Common myeloid progenitor, CD34-positive (primary cell): ENCODE data around the gene RNF217.

ENCODE experiments used
- CTCF ChIA-PET: fragments of 350-600 bp; sonication (Branson Sonifier 250); formaldehyde crosslinking; loops from one replicate; lab custom pipeline; 2021; ENCODE audit warnings: antibody characterized with exemption; lab: Charles Lee
- POLR2A ChIA-PET: fragments of 350-600 bp; sonication (Branson Sonifier 250); formaldehyde crosslinking; loops from one replicate; lab custom pipeline; 2021; ENCODE audit warnings: antibody characterized with exemption; lab: Charles Lee
- DNase-seq, 3 donors: peaks; one replicate each; pipeline versions ENCODE4 v3.0.0 to v3.0.0-alpha.2; 2013
- H3K27ac ChIP-seq, 2 experiments: 1 replicate in 1 of 2; 2 replicates in 1 of 2; pipeline ENCODE4 v1.7.0; 2013; ENCODE audit warnings: inconsistent platforms in 2 of 2, low read length in 2 of 2, mild to moderate bottlenecking in 2 of 2, low read depth in 1 of 2, moderate library complexity in 1 of 2; ENCODE audit not compliant: severe bottlenecking in 2 of 2, insufficient read depth in 1 of 2, poor library complexity in 1 of 2
- H3K27me3 ChIP-seq, 5 experiments: replicated peaks in 2 of 5; 1 replicate in 3 of 5; 2 replicates in 2 of 5; pipeline versions ENCODE4 v1.6.1 to v1.7.0; 2013; ENCODE audit warnings: low read length in 4 of 5, mild to moderate bottlenecking in 2 of 5, moderate library complexity in 2 of 5, inconsistent platforms in 1 of 5; ENCODE audit not compliant: insufficient read depth in 5 of 5, control insufficient read depth in 4 of 5
- H3K36me3 ChIP-seq, 4 experiments: 1 replicate in 2 of 4; 2 replicates in 2 of 4; pipeline versions ENCODE4 v1.6.1 to v1.7.0; 2013; ENCODE audit warnings: low read length in 3 of 4, control low read depth in 1 of 4, mild to moderate bottlenecking in 1 of 4; ENCODE audit not compliant: control insufficient read depth in 4 of 4, insufficient read depth in 4 of 4
- H3K4me1 ChIP-seq, 4 experiments: 1 replicate in 3 of 4; 2 replicates in 1 of 4; pipeline versions ENCODE4 v1.6.1 to v1.7.1; 2013; ENCODE audit warnings: low read length in 3 of 4, mild to moderate bottlenecking in 3 of 4, control low read depth in 1 of 4, inconsistent platforms in 1 of 4, moderate library complexity in 1 of 4; ENCODE audit not compliant: control insufficient read depth in 4 of 4, insufficient read depth in 4 of 4; ENCODE audit errors: control extremely low read depth in 1 of 4
- H3K4me3 ChIP-seq, 7 experiments: 1 replicate in 4 of 7; 2 replicates in 3 of 7; pipeline versions ENCODE4 v1.5.1 to v1.7.0; 2013; ENCODE audit warnings: mild to moderate bottlenecking in 7 of 7, low read length in 6 of 7, moderate library complexity in 6 of 7, inconsistent platforms in 2 of 7, low read depth in 2 of 7, control low read depth in 1 of 7; ENCODE audit not compliant: insufficient read depth in 4 of 7, control insufficient read depth in 1 of 7; ENCODE audit errors: extremely low read depth in 1 of 7
- H3K9me3 ChIP-seq, 5 experiments: 1 replicate in 4 of 5; 2 replicates in 1 of 5; pipeline versions ENCODE4 v1.6.1 to v1.7.1; 2013; ENCODE audit warnings: low read length in 4 of 5, mild to moderate bottlenecking in 2 of 5, inconsistent platforms in 1 of 5, low read depth in 1 of 5, moderate library complexity in 1 of 5; ENCODE audit not compliant: control insufficient read depth in 4 of 5, insufficient read depth in 2 of 5; ENCODE audit errors: control extremely low read depth in 1 of 5
- WGBS: methylation state at CpG from one replicate; pipeline ENCODE4 v1.1.5; 2013; ENCODE audit not compliant: insufficient coverage; 5-methylcytosine and 5-hydroxymethylcytosine counted together

The RNF217 gene

GRCh38 chr6:124928851-124929250 lies 33.4 kb upstream of the RNF217 start:
- H3K27me3 ChIP-seq, result no peaks in the 10 kb centered on the region
- ChIA-PET POLR2A (no interaction called here), CTCF (interaction anchor here (0.6 to 1.3 kb wide), 2 partner anchors 16 to 602 kb away, joined by 3 to 4 read pairs; no protein-coding TSS in a partner anchor)
- WGBS, result 100% methylated on average over 2 of the region's 4 CpGs
- DNase-seq, result no peak
- H3K36me3 ChIP-seq, result no peaks in the 10 kb centered on the region
- no peaks in the 10 kb centered on the region for H3K4me1 ChIP-seq
- H3K9me3 ChIP-seq, result no peaks in the 10 kb centered on the region
- no peak overlapping the region for H3K27ac ChIP-seq
- no peak overlapping the region for H3K4me3 ChIP-seq

- no peaks in the 10 kb centered on the region for H3K4me1 ChIP-seq
- ChIA-PET POLR2A (no interaction called here), CTCF (no interaction called here)
- no peak for DNase-seq
- no peaks in the 10 kb centered on the region for H3K27me3 ChIP-seq
- no peaks in the 10 kb centered on the region for H3K36me3 ChIP-seq
- no peaks in the 10 kb centered on the region for H3K9me3 ChIP-seq
- no peak overlapping the region for H3K27ac ChIP-seq
- 100% methylated on average over 3 of the region's 6 CpGs for WGBS
- no peak overlapping the region for H3K4me3 ChIP-seq
Measured at GRCh38 chr6:124937645-124938044, 24.6 kb upstream of the RNF217 start.

- Histone ChIP-seq H3K4me1 (no peaks in the 10 kb centered on the region), H3K9me3 (peaks cover 0 to 7% (median 0%) of the 10 kb centered on the region in 5 experiments), H3K27me3 (no peaks in the 10 kb centered on the region), H3K4me3 (no peak overlapping the region), H3K36me3 (no peaks in the 10 kb centered on the region), H3K27ac (no peak overlapping the region)
- ChIA-PET POLR2A (no interaction called here), CTCF (no interaction called here)
- no peak for DNase-seq
Measured at GRCh38 chr6:124941259-124941658, 21.0 kb upstream of the RNF217 start.

GRCh38 chr6:124943658-124944057 lies 18.6 kb upstream of the RNF217 start:
- WGBS, result 100% methylated on average over 1 of the region's 1 CpG
- H3K9me3 ChIP-seq, result peaks cover 0 to 7% (median 0%) of the 10 kb centered on the region in 5 experiments
- ChIA-PET POLR2A (no interaction called here), CTCF (no interaction called here)
- H3K36me3 ChIP-seq, result no peaks in the 10 kb centered on the region
- no peaks in the 10 kb centered on the region for H3K27me3 ChIP-seq
- DNase-seq, result no peak
- H3K4me1 ChIP-seq, result no peaks in the 10 kb centered on the region
- no peak overlapping the region for H3K27ac ChIP-seq
- no peak overlapping the region for H3K4me3 ChIP-seq

DNA sequence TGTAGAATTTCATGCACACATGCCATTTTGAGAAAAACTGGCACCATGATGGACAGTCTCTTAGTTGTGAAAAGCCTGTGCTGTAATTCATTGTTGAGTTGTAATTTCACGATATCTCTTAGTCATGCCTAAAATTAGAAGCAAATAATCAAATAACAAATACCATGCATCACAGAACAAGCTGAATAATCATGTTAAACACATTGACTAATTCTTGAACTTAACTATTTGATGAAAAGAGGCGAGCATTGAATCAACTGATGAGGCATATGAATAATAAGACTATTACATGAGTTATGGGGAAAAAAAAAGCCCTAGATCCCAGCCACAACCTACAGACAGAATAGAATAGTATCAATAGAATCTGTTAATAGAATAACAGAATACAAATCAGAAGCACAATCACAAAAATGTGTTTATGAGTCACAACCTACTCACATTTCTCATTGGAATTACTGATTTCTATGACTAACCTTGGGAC lies 14.2 kb upstream of the RNF217 start:
- H3K4me1 ChIP-seq, result no peaks in the 10 kb centered on the region
- POLR2A ChIA-PET, result no interaction called here
- no peak overlapping the region for H3K27ac ChIP-seq
- peaks cover 0 to 12% (median 2%) of the 10 kb centered on the region in 5 experiments for H3K9me3 ChIP-seq
- no peaks in the 10 kb centered on the region for H3K36me3 ChIP-seq
- CTCF ChIA-PET, result no interaction called here
- H3K4me3 ChIP-seq, result no peak overlapping the region
- 80% methylated on average over 1 of the region's 2 CpGs for WGBS
- no peaks in the 10 kb centered on the region for H3K27me3 ChIP-seq
- no peak for DNase-seq

GRCh38 chr6:124949706-124950105 lies 12.5 kb upstream of the RNF217 start:
- WGBS, result 100% methylated on average over 3 of the region's 3 CpGs
- Histone ChIP-seq H3K27me3 (no peaks in the 10 kb centered on the region), H3K4me3 (no peak overlapping the region), H3K27ac (no peak overlapping the region), H3K9me3 (peaks cover 0 to 12% (median 2%) of the 10 kb centered on the region in 5 experiments), H3K4me1 (no peaks in the 10 kb centered on the region), H3K36me3 (no peaks in the 10 kb centered on the region)
- POLR2A ChIA-PET, result no interaction called here
- CTCF ChIA-PET, result no interaction called here
- DNase-seq, result no peak

DNA sequence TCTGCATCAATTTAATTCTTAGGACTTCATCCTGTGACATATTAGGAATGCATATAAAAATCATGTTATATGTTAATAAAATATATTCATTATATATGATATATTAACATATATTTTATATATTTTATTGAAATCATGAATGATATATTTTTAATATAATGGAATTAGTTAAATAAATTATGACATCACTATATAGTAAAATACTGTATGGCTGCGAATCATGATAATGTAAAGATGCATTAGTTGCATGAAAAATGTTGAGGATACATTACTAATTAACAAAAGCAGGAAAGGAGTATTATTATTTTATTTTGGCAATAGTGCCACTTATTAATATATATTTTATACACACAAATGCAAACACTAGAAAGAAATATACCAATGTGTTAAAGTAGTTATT lies 8.4 kb upstream of the RNF217 start:
- Histone ChIP-seq H3K4me1 (peaks cover 0 to 3% (median 0%) of the 10 kb centered on the region in 4 experiments), H3K4me3 (no peak overlapping the region), H3K9me3 (peaks cover 0 to 5% (median 0%) of the 10 kb centered on the region in 5 experiments), H3K27ac (no peak overlapping the region), H3K27me3 (no peaks in the 10 kb centered on the region), H3K36me3 (no peaks in the 10 kb centered on the region)
- DNase-seq, result no peak
- ChIA-PET POLR2A (no interaction called here), CTCF (no interaction called here)
- WGBS, result no CpG with 5 or more reads among the region's 1 CpG
